ACC112 (cell line): ENCODE data around the gene RAB44.
"Not testable (repeated sequence)": the region's sequence is repeated elsewhere in the genome, so short reads cannot be mapped to it uniquely, and the experiment has no call there.

Experiments used
- H2AFZ ChIP-seq: fragments of 200-600 bp; sonication (generic); one replicate; pipeline ENCODE4 v1.6.0; 2017; ENCODE audit warnings: antibody characterized with exemption, low read length; ENCODE audit not compliant: unreplicated experiment
- H3K27ac ChIP-seq: fragments of 200-600 bp; sonication (generic); 2 replicates; pipeline ENCODE4 v1.5.1; 2014; ENCODE audit warnings: low read depth, mild to moderate bottlenecking, antibody characterized with exemption, low read length, moderate library complexity
- H3K27me3 ChIP-seq: fragments of 200-600 bp; sonication (generic); 2 replicates; pipeline ENCODE4 v1.6.1; 2014; ENCODE audit warnings: mild to moderate bottlenecking, antibody characterized with exemption, low read length, moderate library complexity, mixed read lengths; ENCODE audit not compliant: insufficient read depth
- H3K36me3 ChIP-seq: fragments of 200-600 bp; sonication (generic); 2 replicates; pipeline ENCODE4 v1.6.1; 2016; ENCODE audit warnings: mild to moderate bottlenecking, antibody characterized with exemption, low read length, moderate library complexity, mixed read lengths; ENCODE audit not compliant: insufficient read depth
- H3K4me1 ChIP-seq: fragments of 200-600 bp; sonication (generic); one replicate; pipeline ENCODE4 v1.6.1; 2016; ENCODE audit warnings: low read length, mixed read lengths; ENCODE audit not compliant: insufficient read depth, unreplicated experiment, control insufficient read depth
- H3K4me3 ChIP-seq: fragments of 200-600 bp; sonication (generic); 2 replicates; pipeline ENCODE4 v1.5.1; 2014; ENCODE audit warnings: mild to moderate bottlenecking, low read depth, low read length
- H3K79me2 ChIP-seq: fragments of 200-600 bp; sonication (generic); one replicate; pipeline ENCODE4 v1.6.0; 2016; ENCODE audit warnings: low read length; ENCODE audit not compliant: control insufficient read depth, unreplicated experiment, insufficient read depth

RAB44 gene, protein sequence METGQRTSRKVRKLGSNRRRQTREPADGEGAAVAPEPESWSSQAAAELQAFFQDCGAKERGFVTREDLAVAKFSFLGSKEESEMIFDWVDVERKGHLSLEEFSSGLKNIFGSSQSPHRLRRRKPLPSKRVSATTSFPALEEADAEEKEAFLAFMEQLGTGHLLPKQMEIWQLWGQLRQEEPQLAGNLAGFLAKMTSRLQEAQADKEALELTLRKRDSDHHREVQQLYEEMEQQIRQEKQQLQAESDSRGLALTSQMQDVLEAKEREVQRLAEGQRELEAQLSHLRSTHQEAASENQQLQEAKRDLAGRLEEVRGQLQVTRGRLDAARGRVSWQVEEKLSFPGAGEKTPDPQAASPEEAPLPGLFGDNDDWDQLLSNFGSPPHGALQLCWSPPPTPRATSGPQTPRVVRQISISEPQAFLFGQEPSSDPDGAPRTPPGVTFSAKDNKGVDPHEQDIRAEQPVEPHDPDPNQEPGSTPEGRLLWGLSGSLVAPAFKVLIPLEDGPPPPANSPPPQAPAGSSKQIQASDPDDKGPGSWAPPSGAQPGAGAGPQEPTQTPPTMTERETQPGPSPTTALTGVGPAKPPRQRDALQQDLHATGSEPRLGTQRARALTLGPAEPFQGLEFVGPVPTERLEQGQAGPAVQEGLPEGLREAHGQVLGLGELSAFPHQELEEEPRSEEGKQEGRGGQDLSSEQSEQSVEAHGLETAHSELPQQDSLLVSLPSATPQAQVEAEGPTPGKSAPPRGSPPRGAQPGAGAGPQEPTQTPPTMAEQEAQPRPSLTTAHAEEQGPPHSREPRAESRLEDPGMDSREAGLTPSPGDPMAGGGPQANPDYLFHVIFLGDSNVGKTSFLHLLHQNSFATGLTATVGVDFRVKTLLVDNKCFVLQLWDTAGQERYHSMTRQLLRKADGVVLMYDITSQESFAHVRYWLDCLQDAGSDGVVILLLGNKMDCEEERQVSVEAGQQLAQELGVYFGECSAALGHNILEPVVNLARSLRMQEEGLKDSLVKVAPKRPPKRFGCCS

GRCh38 chr6:36697481-36697903, at the start of gene RAB44:
TSS of gene RAB44 (plus strand) at chr6:36697826. CDS start at chr6:36704236, 6,410 bp downstream.
- peaks cover 10% of the 10 kb centered on the region for H3K4me1 ChIP-seq

GRCh38 chr6:36649086-36649485, 48.5 kb upstream of the RAB44 start:
- Histone ChIP-seq H3K4me1 (peaks cover 16% of the 10 kb centered on the region), H3K4me3 (no peak overlapping the region), H3K27me3 (no peaks in the 10 kb centered on the region), H2AFZ (no peak overlapping the region), H3K36me3 (no peaks in the 10 kb centered on the region), H3K79me2 (no peaks in the 10 kb centered on the region), H3K27ac (no peak overlapping the region)

More at GRCh38 chr6:36697481-36697903, at the start of gene RAB44:
- Histone ChIP-seq H3K79me2 (no peaks in the 10 kb centered on the region), H3K4me3 (no peak within 1 kb of the TSS), H3K27ac (no peak within 1 kb of the TSS), H3K27me3 (no peaks in the 10 kb centered on the region), H3K36me3 (no peaks in the 10 kb centered on the region), H2AFZ (no peak within 1 kb of the TSS)

GRCh38 chr6:36649701-36650484, 47.7 kb upstream of the RAB44 start:
- peaks cover 9% of the 10 kb centered on the region for H3K4me1 ChIP-seq
- no peak overlapping the region for H3K4me3 ChIP-seq
- 0 out of 2 replicates have a peak, but pooled peaks cover under 1% of the 10 kb centered on the region for H3K27me3 ChIP-seq
- H3K36me3 ChIP-seq = no peaks in the 10 kb centered on the region
- H3K79me2 ChIP-seq = no peaks in the 10 kb centered on the region
- no peak overlapping the region for H3K27ac ChIP-seq
- H2AFZ ChIP-seq = no peak overlapping the region

- Histone ChIP-seq H3K4me1 (peaks cover 5% of the 10 kb centered on the region), H3K79me2 (no peaks in the 10 kb centered on the region), H3K4me3 (no peak overlapping the region), H3K27ac (no peak overlapping the region), H3K36me3 (no peaks in the 10 kb centered on the region), H2AFZ (no peak overlapping the region), H3K27me3 (0 out of 2 replicates have a peak, but pooled peaks cover 3% of the 10 kb centered on the region)
These were observed 46.7 kb upstream of the RAB44 start for GRCh38 chr6:36650848-36651478.

GRCh38 chr6:36651659-36652379, 45.8 kb upstream of the RAB44 start:
- peaks cover 5% of the 10 kb centered on the region for H3K4me1 ChIP-seq
- no peak overlapping the region for H3K27ac ChIP-seq
- H3K4me3 ChIP-seq = no peak overlapping the region
- no peaks in the 10 kb centered on the region for H3K36me3 ChIP-seq
- H3K79me2 ChIP-seq = no peaks in the 10 kb centered on the region
- H3K27me3 ChIP-seq = 0 out of 2 replicates have a peak, but pooled peaks cover 3% of the 10 kb centered on the region
- H2AFZ ChIP-seq = no peak overlapping the region

- peaks cover 21% of the 10 kb centered on the region for H3K4me1 ChIP-seq
- H3K27ac ChIP-seq, H3K79me2 ChIP-seq, H3K27me3 ChIP-seq, H3K36me3 ChIP-seq, H3K4me3 ChIP-seq, H2AFZ ChIP-seq: not testable (repeated sequence)
These were observed 43.2 kb upstream of the RAB44 start for GRCh38 chr6:36654469-36654868.

DNA sequence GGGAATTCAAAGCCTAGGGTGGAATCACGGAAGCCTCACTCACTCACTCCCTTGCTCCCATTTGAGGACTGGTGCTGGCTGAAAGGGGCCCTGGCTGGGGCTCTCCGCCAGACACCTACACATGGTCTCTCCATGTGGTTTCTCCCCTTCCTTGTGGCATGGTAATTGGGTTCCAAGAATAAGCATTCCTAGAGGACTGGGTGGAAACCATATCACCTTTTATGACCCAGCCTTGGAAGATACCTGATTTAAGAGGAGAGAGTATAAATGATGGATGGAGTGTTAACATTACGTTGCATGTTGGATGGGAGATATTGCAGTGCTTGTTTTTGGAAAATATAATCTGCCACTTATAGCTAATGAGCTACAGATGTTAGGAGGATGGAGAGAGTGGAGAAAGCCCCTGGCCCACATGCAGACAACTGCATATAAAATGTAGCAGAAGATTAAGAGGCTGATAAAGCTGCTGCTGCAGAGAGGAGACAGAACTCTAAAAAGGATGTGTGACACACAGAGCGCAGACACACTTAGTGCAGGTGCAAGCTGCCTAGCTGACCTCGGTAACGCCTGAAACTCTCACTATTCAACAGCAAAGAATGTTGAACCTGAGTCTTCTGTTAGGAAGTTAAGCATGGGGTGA, 42.4 kb upstream of the RAB44 start:
- no peaks in the 10 kb centered on the region for H3K79me2 ChIP-seq
- no peak overlapping the region for H3K27ac ChIP-seq
- no peak overlapping the region for H2AFZ ChIP-seq
- H3K36me3 ChIP-seq = no peaks in the 10 kb centered on the region
- H3K4me1 ChIP-seq = peaks cover 20% of the 10 kb centered on the region
- H3K27me3 ChIP-seq = 0 out of 2 replicates have a peak, but pooled peaks cover 3% of the 10 kb centered on the region
- H3K4me3 ChIP-seq = no peak overlapping the region

GRCh38 chr6:36656441-36656840, 41.2 kb upstream of the RAB44 start:
- Histone ChIP-seq H3K4me3 (no peak overlapping the region), H3K27me3 (0 out of 2 replicates have a peak, but pooled peaks cover 3% of the 10 kb centered on the region), H2AFZ (no peak overlapping the region), H3K79me2 (no peaks in the 10 kb centered on the region), H3K36me3 (no peaks in the 10 kb centered on the region), H3K4me1 (peaks cover 20% of the 10 kb centered on the region), H3K27ac (no peak overlapping the region)

DNA sequence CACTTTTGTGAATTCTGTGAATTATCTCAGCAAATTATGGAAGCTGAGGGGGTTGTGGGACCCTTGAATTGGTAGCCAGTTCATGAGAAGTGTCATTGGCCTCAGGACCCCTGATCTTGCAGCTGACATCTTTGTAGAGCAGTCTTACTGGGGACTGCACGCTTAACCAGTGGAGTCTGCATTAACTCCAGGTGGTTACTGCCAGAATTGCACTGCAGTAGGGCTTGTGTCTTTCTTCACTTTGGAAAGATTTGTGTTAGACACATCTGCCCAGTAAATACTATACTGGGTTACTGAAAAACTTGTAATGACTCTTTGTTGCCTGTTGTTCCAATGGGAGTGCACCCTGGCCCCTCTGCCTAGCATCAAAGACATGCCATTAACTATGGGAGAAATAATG, 40.4 kb upstream of the RAB44 start:
- H3K4me3 ChIP-seq = no peak overlapping the region
- no peaks in the 10 kb centered on the region for H3K79me2 ChIP-seq
- H2AFZ ChIP-seq = no peak overlapping the region
- peaks cover 20% of the 10 kb centered on the region for H3K4me1 ChIP-seq
- no peak overlapping the region for H3K27ac ChIP-seq
- 0 out of 2 replicates have a peak, but pooled peaks cover 3% of the 10 kb centered on the region for H3K27me3 ChIP-seq
- no peaks in the 10 kb centered on the region for H3K36me3 ChIP-seq
